Neural progenitor cell (in vitro differentiated cells): Measurements from ENCODE around the gene EHF. TPM values are rescaled to one million over a fixed set of nuclear protein-coding genes. Genes with fewer than 3 reads are reported as not detected.
A peak's percentile ranks its signal among the peaks of the same experiment; 100 is the strongest.

ENCODE experiments used
- DNase-seq: peaks from one replicate; pipeline ENCODE4 v3.0.0-alpha.2; 2016; ENCODE audit warnings: low spot score
- H2AFZ ChIP-seq: fragments of 200-600 bp; sonication (generic); replicated peaks from 2 replicates; pipeline ENCODE4 v1.6.1; 2016; ENCODE audit warnings: antibody characterized with exemption
- H3F3A ChIP-seq: fragments of 200-600 bp; sonication (generic); 2 replicates; pipeline ENCODE4 v1.6.1; 2016; ENCODE audit warnings: antibody characterized with exemption, low read depth
- H3K27ac ChIP-seq: fragments of 200-600 bp; sonication (generic); 2 replicates; pipeline ENCODE4 v1.5.1; 2016; ENCODE audit warnings: mild to moderate bottlenecking
- H3K27me3 ChIP-seq: fragments of 200-600 bp; sonication (generic); 2 replicates; pipeline ENCODE4 v1.6.1; 2016; ENCODE audit warnings: mild to moderate bottlenecking, moderate library complexity
- H3K36me3 ChIP-seq: fragments of 200-600 bp; sonication (generic); 2 replicates; pipeline ENCODE4 v1.5.1; 2016
- H3K4me1 ChIP-seq: fragments of 200-600 bp; sonication (generic); 2 replicates; pipeline ENCODE4 v1.6.1; 2016; ENCODE audit warnings: mixed run types
- H3K4me2 ChIP-seq: fragments of 200-600 bp; sonication (generic); 2 replicates; pipeline ENCODE4 v1.6.1; 2016
- H3K4me3 ChIP-seq: fragments of 200-600 bp; sonication (generic); 2 replicates; pipeline ENCODE4 v1.5.1; 2016
- H3K79me2 ChIP-seq: fragments of 200-600 bp; sonication (generic); 2 replicates; pipeline ENCODE4 v1.6.1; 2016; ENCODE audit warnings: low read depth
- H3K9ac ChIP-seq: fragments of 200-600 bp; sonication (generic); 2 replicates; pipeline ENCODE4 v1.6.1; 2016
- H3K9me3 ChIP-seq: fragments of 200-600 bp; sonication (generic); 2 replicates; pipeline ENCODE4 v1.5.1; 2016; ENCODE audit warnings: low read depth
- H4K20me1 ChIP-seq: fragments of 200-600 bp; sonication (generic); 2 replicates; pipeline ENCODE4 v1.6.1; 2016; ENCODE audit warnings: low read depth
- H3K27ac Mint-ChIP-seq: 3 replicates; pipeline ENCODE4 v1.8.0; 2021; ENCODE audit warnings: mixed read lengths
- H3K27me3 Mint-ChIP-seq: 2 replicates; pipeline ENCODE4 v1.8.0; 2022; ENCODE audit warnings: low read depth, mild to moderate bottlenecking, inconsistent platforms, moderate library complexity, mixed read lengths; ENCODE audit not compliant: insufficient read depth
- H3K36me3 Mint-ChIP-seq: 3 replicates; pipeline ENCODE4 v1.8.0; 2021; ENCODE audit warnings: mixed read lengths
- H3K4me1 Mint-ChIP-seq: 3 replicates; pipeline ENCODE4 v1.8.0; 2021; ENCODE audit warnings: mixed read lengths
- H3K4me3 Mint-ChIP-seq: 3 replicates; pipeline ENCODE4 v1.8.0; 2021; ENCODE audit warnings: mild to moderate bottlenecking, moderate library complexity, mixed read lengths
- H3K9me3 Mint-ChIP-seq: 3 replicates; pipeline ENCODE4 v1.8.0; 2020; ENCODE audit warnings: mixed read lengths
- CTCF ChIP-seq: fragments of 200-600 bp; sonication (generic); IDR thresholded peaks from 2 replicates; pipeline ENCODE4 v1.5.1; 2017; ENCODE audit warnings: antibody characterized with exemption, mild to moderate bottlenecking
- EZH2 ChIP-seq: fragments of 200-600 bp; sonication (generic); IDR thresholded peaks from 2 replicates; pipeline ENCODE4 v1.6.1; 2017; ENCODE audit warnings: antibody characterized with exemption, mild to moderate bottlenecking, moderate library complexity
- EZH2phosphoT487 ChIP-seq: fragments of 200-600 bp; sonication (generic); IDR thresholded peaks from 2 replicates; pipeline ENCODE4 v1.6.1; 2017; ENCODE audit warnings: antibody characterized with exemption
- total RNA-seq: library from RNA; depleted of rRNA; stranded (reverse); fragments of >200 nt; gene quantifications from 2 replicates; pipeline ENCODE4 v1.2.3, GENCODE V29; 2015; ENCODE audit warnings: low replicate concordance

Gene EHF
- total RNA-seq, 1 donor from 2014 or later: not detected

DNA sequence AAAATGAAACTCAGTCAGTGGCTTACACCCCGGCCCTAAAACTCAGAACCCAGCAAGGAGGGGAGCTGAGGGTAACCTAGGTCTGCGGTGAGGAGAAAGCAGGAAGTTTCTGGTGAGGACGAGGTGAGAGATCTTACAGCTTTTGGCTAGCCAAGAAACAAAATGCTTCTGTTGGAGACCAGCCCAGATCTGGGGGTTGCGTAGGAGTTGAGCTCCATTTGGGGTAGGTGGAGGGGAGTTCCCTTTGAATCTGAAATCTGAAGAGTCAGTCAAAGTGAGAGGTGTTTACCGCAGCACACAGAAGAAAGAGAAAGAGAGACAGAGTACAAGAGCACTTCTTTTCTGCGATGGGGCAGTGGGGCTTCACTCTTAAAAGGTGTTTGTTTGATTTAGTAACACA, 29.6 kb downstream of the EHF start:
- peak overlapping the region; percentile 61 for H3K27ac Mint-ChIP-seq
- no peak overlapping the region for H3K4me3 ChIP-seq
- H3K4me1 Mint-ChIP-seq: peaks cover 47% of the 10 kb centered on the region
- no peak overlapping the region for H3K4me3 Mint-ChIP-seq
- DNase-seq: no peak
- no peaks in the 10 kb centered on the region for H3K27me3 ChIP-seq
- H3K4me2 ChIP-seq: no peak overlapping the region
- H2AFZ ChIP-seq: no peak overlapping the region
- H3K36me3 ChIP-seq: no peaks in the 10 kb centered on the region
- H3K79me2 ChIP-seq: no peaks in the 10 kb centered on the region
- H3K9ac ChIP-seq: no peak overlapping the region
- no peak for TF ChIP-seq EZH2phosphoT487
- TF ChIP-seq EZH2: no peak
- TF ChIP-seq CTCF: no peak
- H3K9me3 ChIP-seq: no peaks in the 10 kb centered on the region
- no peaks in the 10 kb centered on the region for H4K20me1 ChIP-seq
- peaks cover 5% of the 10 kb centered on the region for H3K27me3 Mint-ChIP-seq
- H3K36me3 Mint-ChIP-seq: peaks cover 1% of the 10 kb centered on the region
- H3K4me1 ChIP-seq: peaks cover 31% of the 10 kb centered on the region
- H3K27ac ChIP-seq: no peak overlapping the region
- no peaks in the 10 kb centered on the region for H3F3A ChIP-seq
- peaks cover 2% of the 10 kb centered on the region for H3K9me3 Mint-ChIP-seq

GRCh38 chr11:34651551-34651950, 30.7 kb downstream of the EHF start:
- Histone ChIP-seq H3K4me3 (no peak overlapping the region), H3K9me3 (no peaks in the 10 kb centered on the region), H3K79me2 (no peaks in the 10 kb centered on the region), H3K4me1 (peaks cover 31% of the 10 kb centered on the region), H3K4me2 (peak overlapping the region; percentile 57), H4K20me1 (no peaks in the 10 kb centered on the region), H3K27ac (no peak overlapping the region), H3K36me3 (no peaks in the 10 kb centered on the region), H3K9ac (no peak overlapping the region), H3K27me3 (no peaks in the 10 kb centered on the region), H2AFZ (no peak overlapping the region), H3F3A (no peaks in the 10 kb centered on the region)
- H3K4me3 Mint-ChIP-seq: no peak overlapping the region
- H3K9me3 Mint-ChIP-seq: peaks cover 2% of the 10 kb centered on the region
- peaks cover 45% of the 10 kb centered on the region for H3K4me1 Mint-ChIP-seq
- DNase-seq: peak; percentile 31
- peaks cover 6% of the 10 kb centered on the region for H3K27me3 Mint-ChIP-seq
- peaks cover 1% of the 10 kb centered on the region for H3K36me3 Mint-ChIP-seq
- no peak for TF ChIP-seq CTCF
- no peak for TF ChIP-seq EZH2phosphoT487
- TF ChIP-seq EZH2: no peak
- H3K27ac Mint-ChIP-seq: peak overlapping the region; percentile 61

DNA sequence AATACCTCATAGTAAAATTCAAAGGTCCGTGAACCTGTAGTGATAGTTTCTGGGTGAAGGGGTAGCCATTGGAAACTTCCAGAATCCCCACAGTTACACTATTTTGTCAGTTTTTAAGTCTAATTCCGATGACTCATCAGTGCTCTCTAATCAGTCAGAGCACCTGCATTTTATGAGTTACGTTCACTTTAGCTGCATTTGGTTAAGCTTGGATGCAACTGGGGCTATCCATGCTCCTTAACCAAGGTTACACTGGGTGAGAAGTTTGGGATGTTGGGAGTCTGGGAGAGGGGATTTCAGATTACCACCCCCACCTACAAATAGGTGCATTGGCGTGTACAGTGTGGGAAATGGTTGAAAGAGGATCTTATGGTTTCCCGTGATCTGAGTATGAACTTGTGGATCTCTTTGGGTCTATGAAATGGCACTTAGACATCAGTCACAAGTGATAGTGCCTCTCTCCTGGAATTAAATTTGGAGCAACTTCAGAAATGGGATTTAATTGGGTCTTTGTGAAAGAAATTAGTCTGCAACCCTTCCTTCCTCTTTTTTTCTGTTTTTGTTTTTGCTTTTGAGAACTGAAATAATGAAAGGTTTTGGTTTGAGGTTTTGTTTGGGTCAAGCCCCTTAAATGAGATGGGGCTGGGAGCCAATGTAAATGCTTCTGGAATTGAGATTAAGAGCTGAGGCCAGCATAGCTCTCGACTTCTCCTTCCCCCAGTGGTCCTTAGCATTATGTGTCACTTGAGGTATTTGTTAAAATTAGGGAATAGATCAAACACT, 31.5 kb downstream of the EHF start:
- H3K27me3 Mint-ChIP-seq: peaks cover 7% of the 10 kb centered on the region
- H2AFZ ChIP-seq: no peak overlapping the region
- H4K20me1 ChIP-seq: no peaks in the 10 kb centered on the region
- no peaks in the 10 kb centered on the region for H3K36me3 ChIP-seq
- no peak overlapping the region for H3K27ac ChIP-seq
- no peak overlapping the region for H3K4me3 ChIP-seq
- no peak overlapping the region for H3K4me3 Mint-ChIP-seq
- H3F3A ChIP-seq: no peaks in the 10 kb centered on the region
- H3K9ac ChIP-seq: no peak overlapping the region
- DNase-seq: no peak
- H3K4me1 ChIP-seq: peaks cover 31% of the 10 kb centered on the region
- H3K36me3 Mint-ChIP-seq: peaks cover 1% of the 10 kb centered on the region
- TF ChIP-seq EZH2phosphoT487: no peak
- TF ChIP-seq CTCF: no peak
- TF ChIP-seq EZH2: no peak
- peaks cover 2% of the 10 kb centered on the region for H3K9me3 Mint-ChIP-seq
- H3K4me1 Mint-ChIP-seq: peaks cover 42% of the 10 kb centered on the region
- no peaks in the 10 kb centered on the region for H3K27me3 ChIP-seq
- H3K4me2 ChIP-seq: no peak overlapping the region
- peak overlapping the region; percentile 39 for H3K27ac Mint-ChIP-seq
- H3K79me2 ChIP-seq: no peaks in the 10 kb centered on the region
- no peaks in the 10 kb centered on the region for H3K9me3 ChIP-seq
